Upper lobe of right lung (tissue), 1 donor: Measurements from ENCODE around the gene AZIN2. TPM values are rescaled to one million over a fixed set of nuclear protein-coding genes. Genes with fewer than 3 reads are reported as not detected.
A peak's percentile ranks its signal among the peaks of the same experiment; 100 is the strongest.
"Not testable (repeated sequence)": the region's sequence is repeated elsewhere in the genome, so short reads cannot be mapped to it uniquely, and the experiment has no call there.

ENCODE experiments used
- ATAC-seq: fragments of 200-7000 bp; cut with Tn5 transposase; one replicate; pipeline ENCODE4 v1.9.1; 2020; ENCODE audit warnings: mild to moderate bottlenecking, moderate library complexity
- DNase-seq: peaks from one replicate; pipeline ENCODE4 v3.0.0-alpha.2; 2020
- H3K27ac ChIP-seq: fragments of 200-600 bp; one replicate; pipeline ENCODE4 v1.8.0; 2022
- H3K27me3 ChIP-seq: fragments of 200-600 bp; one replicate; pipeline ENCODE4 v1.8.0; 2022; ENCODE audit warnings: mild to moderate bottlenecking
- H3K36me3 ChIP-seq: fragments of 200-600 bp; one replicate; pipeline ENCODE4 v1.8.0; 2022
- H3K4me1 ChIP-seq: fragments of 200-600 bp; one replicate; pipeline ENCODE4 v1.8.0; 2022
- H3K4me3 ChIP-seq: fragments of 200-600 bp; one replicate; pipeline ENCODE4 v1.8.0; 2022; ENCODE audit warnings: mild to moderate bottlenecking
- H3K9me3 ChIP-seq: fragments of 200-600 bp; one replicate; pipeline ENCODE4 v1.8.0; 2022
- CTCF ChIP-seq: fragments of 200-600 bp; IDR thresholded peaks from one replicate; pipeline ENCODE4 v1.8.0; 2022; ENCODE audit warnings: antibody characterized with exemption
- intact Hi-C: fragments of 100-400 bp; cut with DNase I; formaldehyde crosslinking; loops from one replicate; pipeline ENCODE4 v1.11.0; 2022
- total RNA-seq: library from RNA; stranded (reverse); fragmentation: NEBNext Ultra II Directional; extraction: Animal tissue kit (Norgen Biotek cat#: 25700); gene quantifications from one replicate; pipeline ENCODE4 v1.2.1, GENCODE V29; 2021
- donor health status: DM: no; HTN: yes; CAD: no; lungs with severe emphysema.

AZIN2 gene
- total RNA-seq, 1 donor from 2014 or later: 2.3 TPM

- no peak for TF ChIP-seq CTCF
- peak; percentile 66 for ATAC-seq
Observed at GRCh38 chr1:33061834-33062233, 19.1 kb upstream of the AZIN2 start.

GRCh38 chr1:33064284-33064683 lies 16.7 kb upstream of the AZIN2 start:
- H3K9me3 ChIP-seq: peaks cover 21% of the 10 kb centered on the region
- H3K4me3 ChIP-seq, H3K36me3 ChIP-seq, H3K27ac ChIP-seq, intact Hi-C loops, H3K27me3 ChIP-seq, ATAC-seq, DNase-seq, H3K4me1 ChIP-seq: not testable (repeated sequence)

More at GRCh38 chr1:33061834-33062233, 19.1 kb upstream of the AZIN2 start:
- Histone ChIP-seq H3K36me3 (no peaks in the 10 kb centered on the region), H3K4me3 (no peak overlapping the region), H3K4me1 (no peaks in the 10 kb centered on the region), H3K27ac (no peak overlapping the region), H3K27me3 (no peaks in the 10 kb centered on the region), H3K9me3 (peaks cover 21% of the 10 kb centered on the region)
- intact Hi-C loops: no loop called here
- DNase-seq: no peak

- Histone ChIP-seq H3K9me3 (peaks cover 21% of the 10 kb centered on the region), H3K27me3 (no peaks in the 10 kb centered on the region), H3K36me3 (no peaks in the 10 kb centered on the region), H3K27ac (no peak overlapping the region), H3K4me3 (no peak overlapping the region), H3K4me1 (no peaks in the 10 kb centered on the region)
- no peak for TF ChIP-seq CTCF
- ATAC-seq: no peak
- intact Hi-C loops: no loop called here
- no peak for DNase-seq
Observed at GRCh38 chr1:33065301-33065700, 15.7 kb upstream of the AZIN2 start.

- H3K4me3 ChIP-seq, ATAC-seq, H3K27ac ChIP-seq, H3K36me3 ChIP-seq, intact Hi-C loops, H3K4me1 ChIP-seq, H3K27me3 ChIP-seq, DNase-seq: not testable (repeated sequence)
- peaks cover 21% of the 10 kb centered on the region for H3K9me3 ChIP-seq
Observed at GRCh38 chr1:33066477-33066876, 14.5 kb upstream of the AZIN2 start.

- ATAC-seq, intact Hi-C loops, H3K4me1 ChIP-seq, H3K36me3 ChIP-seq, H3K27me3 ChIP-seq, DNase-seq, H3K27ac ChIP-seq, H3K4me3 ChIP-seq: not testable (repeated sequence)
- peaks cover 16% of the 10 kb centered on the region for H3K9me3 ChIP-seq
Observed at GRCh38 chr1:33068108-33068507, 12.8 kb upstream of the AZIN2 start.

GRCh38 chr1:33070628-33071027 lies 10.3 kb upstream of the AZIN2 start:
- no peak for ATAC-seq
- intact Hi-C loops: no loop called here
- no peaks in the 10 kb centered on the region for H3K4me1 ChIP-seq
- no peak overlapping the region for H3K27ac ChIP-seq
- no peak for DNase-seq
- TF ChIP-seq CTCF: no peak
- H3K27me3 ChIP-seq: no peaks in the 10 kb centered on the region
- H3K36me3 ChIP-seq: no peaks in the 10 kb centered on the region
- H3K4me3 ChIP-seq: no peak overlapping the region
- no peaks in the 10 kb centered on the region for H3K9me3 ChIP-seq

- ATAC-seq (no peak), DNase-seq (no peak)
- intact Hi-C loops: no loop called here
- no peak for TF ChIP-seq CTCF
- H3K9me3 ChIP-seq: no peaks in the 10 kb centered on the region
- no peak overlapping the region for H3K4me3 ChIP-seq
- no peaks in the 10 kb centered on the region for H3K4me1 ChIP-seq
- no peak overlapping the region for H3K27ac ChIP-seq
- H3K36me3 ChIP-seq: no peaks in the 10 kb centered on the region
- no peaks in the 10 kb centered on the region for H3K27me3 ChIP-seq
Observed at GRCh38 chr1:33072707-33073106, 8.2 kb upstream of the AZIN2 start.
